ENCODE results near the gene FASTK.

FASTK gene

DNA sequence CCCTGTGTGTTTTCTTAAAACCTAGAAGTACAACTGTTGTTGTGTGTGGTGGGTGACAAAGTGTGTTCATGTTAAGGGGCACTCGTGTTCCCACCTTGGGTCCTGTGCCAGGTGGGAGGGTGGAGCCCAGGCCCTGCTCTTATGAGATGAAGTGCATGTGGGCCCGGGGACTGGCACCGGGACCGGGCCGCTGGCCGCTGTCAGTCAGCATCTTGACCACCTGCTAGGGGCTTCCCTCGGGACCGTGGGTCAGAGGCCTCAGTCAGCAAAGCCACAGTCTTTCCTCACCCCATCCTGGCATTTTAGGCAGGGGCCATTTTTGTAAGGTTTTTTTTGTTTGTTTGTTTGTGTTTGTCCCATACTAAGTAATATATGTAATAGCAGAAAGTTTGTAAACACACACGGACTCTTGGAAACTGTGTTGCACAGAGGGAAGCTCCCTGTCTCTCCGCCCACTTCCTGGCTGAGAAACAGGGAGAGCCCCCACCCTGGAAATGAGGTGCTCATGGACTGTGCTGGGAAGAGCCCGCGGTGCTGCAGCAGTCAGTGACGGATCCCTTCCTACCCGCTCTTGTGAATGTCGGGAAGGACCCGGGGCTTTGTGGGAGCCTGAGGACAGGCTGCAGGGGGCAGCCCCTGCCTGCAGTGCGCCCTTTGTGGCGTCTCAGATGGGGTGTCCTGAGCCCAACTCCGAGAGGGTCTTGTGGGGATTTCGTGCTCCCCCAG is 19.0 kb upstream of the FASTK start:
- DNase-seq (ENCODE audit: low spot score): no peak

- DNase-seq (ENCODE audit: low spot score): no peak
These were observed 15.3 kb upstream of the FASTK start for GRCh38 chr7:151095828-151096475.

- no peak for DNase-seq (ENCODE audit: low spot score)
These were observed 14.7 kb upstream of the FASTK start for GRCh38 chr7:151095123-151095797.

- DNase-seq (ENCODE audit: low spot score): no peak
These were observed 14.1 kb upstream of the FASTK start for GRCh38 chr7:151094675-151095074.

- DNase-seq (ENCODE audit: low spot score): no peak
These were observed 13.1 kb upstream of the FASTK start for GRCh38 chr7:151093748-151094147.

GRCh38 chr7:151091988-151092387 is 11.4 kb upstream of the FASTK start:
- no peak for DNase-seq (ENCODE audit: low spot score)

DNA sequence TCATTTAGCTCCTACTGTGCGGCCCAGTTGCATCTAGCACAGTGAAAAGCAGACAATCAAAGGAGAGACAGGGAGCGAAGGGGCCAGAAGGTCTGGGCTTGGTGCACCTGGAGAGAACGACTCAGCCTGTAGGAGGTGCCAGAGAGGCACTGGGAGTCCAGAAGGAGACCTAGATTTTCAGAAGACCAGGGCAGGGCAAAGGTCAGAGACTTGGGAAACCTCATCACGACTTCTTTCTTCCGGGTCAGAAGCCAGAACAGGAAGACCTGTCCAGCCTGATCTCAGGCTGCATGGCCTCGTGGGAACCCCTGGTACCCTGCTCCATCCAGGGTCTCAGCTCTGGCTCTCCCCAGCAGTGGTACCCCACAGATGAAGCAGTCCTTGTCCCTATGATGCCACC is 10.8 kb upstream of the FASTK start:
- no peak for DNase-seq (ENCODE audit: low spot score)

- DNase-seq (ENCODE audit: low spot score): no peak
These were observed 10.4 kb upstream of the FASTK start for GRCh38 chr7:151091003-151091402.

GRCh38 chr7:151089893-151090730 is 9.5 kb upstream of the FASTK start:
- DNase-seq (ENCODE audit: low spot score): no peak

DNA sequence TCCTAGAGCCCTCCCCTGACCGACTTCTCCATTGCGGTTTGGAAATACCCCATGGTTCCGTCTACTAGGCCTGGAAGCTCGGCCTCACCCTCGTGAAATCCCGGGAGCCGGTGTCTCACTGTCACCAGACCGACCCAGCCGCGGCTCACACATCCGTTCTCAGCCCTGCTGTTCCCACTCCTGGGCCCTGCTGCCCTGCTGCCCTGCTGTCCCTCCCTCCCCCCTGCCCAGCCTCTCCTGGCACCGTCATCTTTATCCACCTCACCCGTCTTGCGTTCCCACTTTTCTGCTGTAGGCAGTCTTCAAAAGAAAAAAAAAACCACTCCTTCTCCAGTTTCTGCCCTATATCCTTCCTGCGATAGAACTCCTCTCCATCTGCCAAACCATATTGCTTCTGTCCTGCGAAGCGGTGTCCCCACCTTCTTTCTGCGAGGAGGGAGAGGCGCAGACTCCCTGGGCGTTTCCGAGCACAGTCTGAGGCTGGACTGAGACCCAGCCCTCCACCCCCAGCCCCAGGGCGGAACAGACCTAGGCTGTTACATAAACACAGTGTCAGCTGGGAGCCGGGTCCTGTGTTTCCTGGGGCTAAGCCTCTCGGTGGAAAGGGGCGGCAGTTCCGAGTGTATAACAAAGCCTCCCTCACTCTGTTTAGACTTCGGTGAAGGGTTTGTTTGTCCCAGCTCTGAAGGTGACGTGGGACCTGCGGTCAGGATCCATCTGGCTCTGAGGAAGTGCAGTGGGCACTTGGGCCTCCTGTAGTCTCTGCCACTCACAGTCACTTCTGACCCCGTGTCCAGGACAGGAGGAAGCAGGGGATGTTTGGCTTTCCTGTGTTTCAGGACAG is 8.5 kb upstream of the FASTK start:
- DNase-seq (ENCODE audit: low spot score): no peak

DNA sequence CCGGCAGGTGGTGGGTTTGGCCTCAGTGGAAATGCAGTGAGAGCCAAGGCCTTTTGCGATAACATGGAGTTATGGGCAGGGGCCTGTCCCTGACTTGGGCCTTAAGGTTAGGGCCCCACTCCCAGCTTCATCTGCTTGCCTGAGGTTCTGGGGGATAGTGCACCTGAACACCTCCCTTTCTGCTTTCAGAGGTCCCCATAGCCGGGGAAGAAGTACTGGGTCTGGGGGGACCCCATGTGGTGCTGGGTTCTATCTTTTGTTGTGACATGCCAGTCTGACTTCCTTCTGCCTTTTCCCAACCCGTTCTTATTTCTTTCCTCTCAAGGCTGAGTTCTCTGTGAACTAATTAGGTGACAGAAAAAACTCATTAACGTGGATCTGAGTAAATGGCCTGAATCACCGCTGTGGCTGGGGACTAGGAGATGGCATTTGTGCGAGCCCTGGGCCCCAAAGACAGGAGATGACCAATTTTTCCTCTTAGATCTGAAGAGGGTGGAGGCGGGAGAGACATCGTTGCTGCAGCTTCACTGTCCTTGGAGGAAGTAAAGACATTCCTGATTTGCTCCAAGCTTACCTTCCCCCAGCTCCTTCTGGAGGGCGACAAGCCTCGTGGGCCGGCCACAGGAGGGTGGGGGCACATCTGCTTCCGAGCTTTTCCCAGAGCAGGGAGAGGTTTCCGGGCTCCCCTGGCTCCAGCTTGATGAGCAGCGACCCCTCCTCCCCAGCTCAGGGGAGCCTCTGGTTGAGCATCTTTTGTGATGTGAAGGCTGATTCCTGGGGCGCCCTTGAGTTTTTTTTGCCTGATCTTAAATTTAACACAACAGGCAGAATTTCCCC is 7.6 kb upstream of the FASTK start:
- no peak for DNase-seq (ENCODE audit: low spot score)

- peak; percentile 82 for DNase-seq (ENCODE audit: low spot score)
These were observed 6.8 kb upstream of the FASTK start for GRCh38 chr7:151087245-151088018.

- no peak for DNase-seq (ENCODE audit: low spot score)
These were observed 6.2 kb upstream of the FASTK start for GRCh38 chr7:151086802-151087244.

GRCh38 chr7:151085691-151086620 is 5.3 kb upstream of the FASTK start, which contains the start of gene AGAP3:
TSS of gene AGAP3 (plus strand) at chr7:151086475. CDS start at chr7:151086742, 267 bp downstream.
- peak; percentile 95 for DNase-seq (ENCODE audit: low spot score)

- no peak for DNase-seq (ENCODE audit: low spot score)
These were observed 4.7 kb upstream of the FASTK start for GRCh38 chr7:151085329-151085690.

DNA sequence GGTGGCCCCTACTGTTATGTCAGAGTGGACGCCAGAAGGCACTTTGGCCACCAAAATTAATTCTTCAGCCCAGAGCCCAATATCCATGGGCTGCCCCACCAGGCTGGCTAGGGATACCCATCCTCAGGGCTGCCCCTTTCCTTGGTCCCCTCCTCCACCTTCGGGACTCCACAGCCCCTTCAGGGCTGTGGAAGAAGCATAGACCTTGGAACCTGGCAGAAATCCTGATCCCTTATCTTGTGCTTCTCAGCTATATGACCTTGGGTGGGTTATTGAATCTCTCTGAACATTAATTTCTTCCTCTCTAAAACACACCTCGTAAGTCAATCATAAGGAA is 3.2 kb upstream of the FASTK start:
- no peak for DNase-seq (ENCODE audit: low spot score)

- DNase-seq (ENCODE audit: low spot score): peak; percentile 87
These were observed 2.6 kb upstream of the FASTK start, which contains the start of gene TMUB1 for GRCh38 chr7:151083071-151083823. TSS of gene TMUB1 (minus strand) at chr7:151083493. CDS start at chr7:151082563, 930 bp downstream.

Measured in HuH-7.5 (cell line).